GM19372 (cell line): Measurements from ENCODE around the gene DCTN3.

Experiments
- ATAC-seq: cut with Tn5 transposase; IDR thresholded peaks from one replicate; pipeline ENCODE4 v1.9.1; 2021; ENCODE audit warnings: mild to moderate bottlenecking, low read depth, moderate library complexity; ENCODE audit not compliant: unreplicated experiment

DCTN3 gene

DNA sequence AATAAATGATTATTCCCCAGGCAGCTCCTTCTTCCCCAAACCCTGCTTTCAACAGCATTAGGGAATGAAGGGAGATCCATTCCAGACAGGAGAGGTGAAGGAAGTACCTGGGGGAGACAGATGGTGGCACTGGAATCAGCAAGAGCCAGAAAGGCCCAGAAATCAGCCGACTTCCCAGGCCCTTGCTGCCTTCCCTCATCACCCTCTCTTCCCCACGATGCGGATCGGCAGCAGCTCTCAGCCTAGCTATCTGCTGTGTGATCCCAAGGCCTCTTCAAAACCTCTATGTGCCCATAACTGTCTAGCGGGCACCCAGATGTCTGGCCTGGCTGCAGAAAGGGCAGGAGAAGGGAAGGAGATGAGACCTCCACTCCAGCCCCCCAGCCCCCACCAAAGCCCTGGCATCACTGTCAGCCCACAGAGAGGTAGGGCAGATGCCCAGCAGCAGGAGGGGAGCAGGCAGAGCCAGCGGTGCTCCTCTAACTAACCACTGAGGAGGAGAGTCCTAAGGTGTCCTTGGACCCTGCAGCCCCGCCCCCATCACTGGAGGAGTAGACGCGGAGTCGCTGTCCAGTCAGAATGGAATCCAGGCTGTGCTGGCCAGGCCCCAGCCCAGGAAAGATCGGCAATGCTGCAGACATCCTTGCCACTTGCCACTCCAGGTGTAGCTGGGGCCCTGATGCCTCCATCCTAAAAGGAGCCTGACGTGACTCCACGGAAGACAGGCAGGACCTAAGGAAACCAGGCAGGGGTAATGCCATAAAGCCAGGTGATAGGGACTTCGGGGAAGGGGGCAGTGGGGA lies 43.5 kb downstream of the DCTN3 start:
- ATAC-seq: no peak

DNA sequence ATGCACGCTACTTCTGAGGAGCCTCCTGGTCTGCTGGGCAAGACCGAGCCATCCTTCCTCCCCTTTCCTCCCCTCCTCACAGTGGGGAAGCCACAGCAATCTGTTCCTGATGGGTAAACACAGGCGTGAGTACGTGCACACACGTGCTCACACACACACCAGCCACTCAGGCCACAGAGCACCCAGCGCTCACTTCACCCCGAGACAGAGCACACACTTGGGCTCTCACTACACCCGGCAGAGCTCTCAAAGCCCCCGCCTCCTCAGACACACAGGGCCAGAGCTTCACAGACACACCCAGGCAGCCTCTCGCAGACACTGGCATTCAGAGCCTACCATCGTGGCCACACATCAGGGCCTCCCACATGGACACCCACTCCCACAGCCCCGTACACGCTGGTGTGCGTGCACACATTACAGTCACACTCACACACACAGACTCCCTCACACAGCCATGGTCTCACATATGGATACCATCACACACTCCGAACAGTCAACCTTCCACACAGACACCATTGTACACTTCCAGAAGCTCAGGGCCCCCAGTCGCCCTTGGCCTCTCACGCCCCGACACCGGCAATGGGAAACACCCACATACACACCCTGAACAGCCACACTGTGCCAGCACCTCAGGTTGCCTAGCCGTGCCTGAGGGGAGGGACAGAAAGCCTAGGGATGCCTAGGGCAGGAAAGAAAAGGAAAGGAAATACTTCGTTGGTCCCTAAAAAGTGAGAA lies 44.3 kb downstream of the DCTN3 start:
- ATAC-seq: no peak

DNA sequence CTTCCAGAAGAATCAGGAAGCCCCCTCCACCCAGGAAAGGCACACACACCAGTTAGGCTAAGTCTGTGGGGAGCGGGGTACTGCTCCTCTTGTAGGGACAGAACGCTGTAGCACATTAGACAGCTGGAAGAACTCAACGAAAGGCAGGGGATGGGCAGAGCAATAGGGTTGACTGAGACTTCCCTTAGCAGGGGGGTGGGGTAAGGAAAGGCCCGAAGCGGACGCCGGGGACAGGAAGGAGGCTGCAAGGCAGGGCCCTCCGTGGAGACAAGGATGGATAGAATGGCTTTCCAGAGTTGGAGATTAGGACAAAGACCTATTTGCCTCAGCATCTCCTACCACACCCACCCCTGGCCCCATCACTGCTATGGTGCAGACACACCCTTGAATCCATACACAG lies 45.1 kb downstream of the DCTN3 start:
- no peak for ATAC-seq

DNA sequence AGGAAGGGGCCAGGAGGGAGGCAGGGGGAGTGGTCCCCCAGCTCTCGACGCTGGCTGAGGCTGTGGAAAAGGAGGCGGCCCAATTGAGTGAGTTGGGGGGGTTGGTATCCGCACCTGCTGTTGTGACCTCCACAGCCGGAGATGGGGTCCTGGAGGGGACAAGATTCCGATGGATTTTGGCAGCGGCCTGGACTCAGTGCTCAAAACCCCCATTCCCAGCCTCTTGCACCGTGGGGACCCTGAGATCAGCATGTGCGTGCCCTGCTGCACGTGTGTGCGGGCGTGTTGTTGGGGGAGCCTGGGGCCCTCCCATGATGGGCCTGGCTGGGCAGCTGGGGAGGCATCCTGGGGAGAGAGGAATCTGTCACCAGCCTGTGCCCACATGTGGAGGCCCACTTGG lies 45.7 kb downstream of the DCTN3 start:
- no peak for ATAC-seq

DNA sequence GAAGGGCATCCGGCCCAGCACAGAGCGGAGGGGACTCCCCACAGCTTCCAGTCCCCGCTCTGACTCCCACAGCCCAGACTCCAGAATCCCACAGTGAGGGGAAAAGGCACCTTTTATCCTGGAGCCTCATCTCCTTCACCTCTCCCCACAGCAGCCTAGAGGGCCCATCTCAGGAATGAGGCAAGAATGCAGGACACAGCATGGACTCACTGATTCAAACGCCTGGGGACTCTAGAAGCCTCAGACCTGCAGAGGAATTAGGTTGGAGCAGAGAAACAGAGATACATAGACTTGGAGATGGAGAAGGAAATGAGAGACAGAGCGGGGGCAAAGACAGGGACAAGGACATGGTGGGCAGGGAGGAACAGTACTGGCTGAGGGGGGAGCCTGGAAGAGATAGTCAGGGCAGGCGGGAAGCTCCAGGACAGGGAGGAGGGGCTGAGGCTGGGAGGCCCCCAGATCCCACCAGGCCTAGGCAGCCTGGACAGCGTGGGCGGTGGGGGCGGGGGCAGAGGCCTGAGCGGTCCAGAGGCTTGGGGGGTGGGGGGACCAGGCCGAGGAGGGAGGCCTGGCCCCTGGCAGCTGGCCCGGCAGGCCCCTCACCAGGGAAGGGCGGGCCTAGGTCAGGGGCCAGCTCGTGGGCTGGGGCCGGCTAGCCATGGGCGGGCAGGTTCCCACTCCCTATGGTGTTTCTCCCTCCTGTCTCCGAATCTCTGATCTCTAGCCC lies 46.5 kb downstream of the DCTN3 start:
- ATAC-seq: no peak

DNA sequence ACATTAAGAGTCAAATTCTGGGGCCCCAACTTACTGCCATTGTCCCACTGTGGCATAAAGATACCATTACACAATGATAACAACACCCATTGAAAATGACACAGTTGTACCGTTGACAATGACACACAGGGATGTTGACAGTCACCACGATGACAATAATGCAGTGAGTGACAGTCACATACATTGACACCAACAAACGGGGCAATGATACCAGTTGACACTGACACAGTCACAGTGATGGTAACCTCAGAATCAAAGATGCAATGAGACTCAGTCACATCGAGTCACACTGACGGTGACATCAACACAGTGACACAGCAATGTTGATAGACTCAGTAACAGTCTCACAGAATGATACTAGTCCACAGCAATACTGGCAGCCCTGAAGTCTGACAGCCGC lies 47.7 kb downstream of the DCTN3 start:
- no peak for ATAC-seq

DNA sequence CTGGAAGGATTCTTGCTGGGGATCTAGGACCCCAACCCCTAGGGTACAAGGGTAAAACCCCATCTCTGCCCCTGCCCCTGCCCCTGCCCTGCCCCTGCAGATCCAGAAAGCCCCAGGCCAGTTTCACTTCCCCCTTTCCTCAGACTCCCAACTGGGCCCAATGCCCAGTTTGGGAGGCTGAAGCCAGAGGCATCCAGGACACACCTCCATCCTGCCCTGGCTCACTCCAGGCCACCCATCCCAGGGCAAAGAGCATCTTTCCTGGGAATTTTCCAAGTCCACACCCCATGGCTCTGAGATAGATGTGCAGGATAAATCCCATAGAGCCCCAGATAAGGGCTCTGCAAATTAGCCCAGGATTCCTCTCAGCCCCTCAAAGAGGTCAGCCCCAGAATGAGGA lies 48.2 kb downstream of the DCTN3 start:
- no peak for ATAC-seq

DNA sequence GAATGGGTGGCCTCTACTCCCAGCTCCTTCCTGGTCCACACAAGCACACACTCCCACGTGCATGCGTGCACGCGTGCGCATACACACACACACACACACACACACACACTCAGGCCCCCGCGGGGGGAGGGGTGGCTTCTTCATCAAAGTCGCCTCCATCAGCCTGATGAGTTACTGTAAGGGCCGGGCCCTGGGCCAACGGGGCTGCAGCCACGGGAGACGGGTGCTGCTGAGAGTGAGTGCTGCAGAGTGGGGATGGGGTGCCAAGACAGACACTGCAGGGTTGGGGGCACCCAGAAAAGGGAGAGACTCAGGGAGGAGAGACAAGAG lies 48.8 kb downstream of the DCTN3 start:
- no peak for ATAC-seq

DNA sequence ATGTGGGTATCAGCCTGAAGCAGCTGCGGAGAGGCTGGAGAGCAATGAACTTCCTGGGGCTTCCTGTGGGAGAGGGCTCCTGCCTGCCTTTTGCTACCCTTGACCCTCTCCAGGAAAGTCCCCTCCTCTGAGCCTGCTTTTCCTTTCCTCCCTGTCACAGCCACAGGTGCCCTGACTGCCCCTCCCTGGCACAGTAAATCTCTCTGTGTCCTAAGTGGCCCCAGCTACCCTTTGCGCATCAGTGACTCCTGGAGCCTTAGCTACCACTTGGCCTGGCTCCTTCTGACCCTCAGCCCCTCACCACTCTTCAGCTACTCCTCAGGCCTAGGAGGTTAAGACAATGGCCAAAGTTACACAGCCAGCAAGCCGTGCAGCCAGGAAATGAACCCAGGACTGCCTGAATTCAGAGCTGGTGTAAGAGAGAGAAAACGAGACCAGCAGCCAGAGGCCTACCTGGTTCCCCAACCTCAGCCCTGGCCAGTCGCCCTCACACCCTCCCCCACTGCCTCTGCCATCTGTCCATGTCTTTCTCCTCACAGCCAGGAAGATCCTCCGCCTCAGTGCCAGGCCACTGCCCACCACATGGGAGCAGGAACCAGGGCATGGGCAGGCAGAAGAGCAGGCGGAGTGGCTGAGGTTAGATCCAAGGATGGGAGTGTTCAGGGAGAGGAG lies 49.4 kb downstream of the DCTN3 start:
- no peak for ATAC-seq

DNA sequence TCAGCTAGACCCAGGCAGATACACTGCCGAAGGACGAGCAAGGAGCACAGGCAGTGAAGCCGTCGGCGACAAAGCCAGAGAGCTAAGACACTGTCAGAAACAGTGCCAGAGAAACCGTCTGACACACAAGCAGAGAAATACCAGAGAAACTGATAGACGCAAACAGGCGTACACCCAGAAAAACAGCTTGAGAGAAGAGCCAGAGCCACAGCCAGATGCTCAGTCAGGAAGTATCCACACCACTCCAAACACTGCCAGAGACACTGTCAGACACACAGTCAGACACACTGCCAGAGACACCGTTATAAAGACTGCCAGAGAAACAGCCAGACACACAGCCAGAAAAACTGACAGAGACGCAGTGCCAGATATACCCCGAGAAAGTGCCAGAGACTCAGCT lies 49.9 kb downstream of the DCTN3 start:
- ATAC-seq: no peak

DNA sequence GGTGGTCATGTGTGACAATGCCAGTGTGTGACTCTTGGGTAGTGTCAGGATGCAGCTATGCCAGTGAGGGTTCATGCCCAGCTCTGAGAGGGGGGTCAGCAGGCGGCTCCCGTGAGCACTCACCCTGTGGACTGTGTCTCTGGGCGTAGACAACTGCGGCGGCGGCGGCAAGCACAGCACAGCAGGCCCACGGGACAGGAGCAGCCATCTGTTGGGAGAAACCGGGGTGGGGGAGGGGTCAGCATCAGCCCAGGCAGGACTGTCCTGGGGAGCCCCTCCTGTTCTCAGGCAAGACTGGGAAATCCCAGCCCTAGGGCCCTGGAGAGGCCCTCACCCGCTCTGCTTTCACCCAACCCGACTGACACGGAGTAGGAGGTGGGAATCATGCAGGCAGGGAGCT lies 51.5 kb downstream of the DCTN3 start:
- ATAC-seq: no peak

DNA sequence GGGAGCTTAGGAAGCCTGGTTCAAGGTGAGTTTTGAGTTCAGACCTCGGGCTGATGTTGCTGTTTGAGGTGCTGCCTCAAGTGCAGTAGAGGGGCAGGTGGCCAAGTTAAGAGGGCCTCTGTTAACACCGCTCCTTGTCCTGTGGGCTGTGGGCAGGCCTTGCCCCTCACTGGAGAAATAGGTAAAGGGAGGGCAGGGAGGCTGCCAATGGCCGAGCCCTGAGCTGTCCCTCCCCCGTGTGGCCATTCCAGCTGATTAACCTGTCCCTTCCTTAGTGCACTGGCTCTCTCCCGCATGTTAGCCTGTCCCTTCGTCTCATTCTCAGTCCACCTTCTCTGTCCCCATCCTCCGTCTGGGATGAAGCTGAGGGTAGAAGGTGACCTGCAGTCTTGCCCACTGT lies 52.2 kb downstream of the DCTN3 start:
- ATAC-seq: no peak

DNA sequence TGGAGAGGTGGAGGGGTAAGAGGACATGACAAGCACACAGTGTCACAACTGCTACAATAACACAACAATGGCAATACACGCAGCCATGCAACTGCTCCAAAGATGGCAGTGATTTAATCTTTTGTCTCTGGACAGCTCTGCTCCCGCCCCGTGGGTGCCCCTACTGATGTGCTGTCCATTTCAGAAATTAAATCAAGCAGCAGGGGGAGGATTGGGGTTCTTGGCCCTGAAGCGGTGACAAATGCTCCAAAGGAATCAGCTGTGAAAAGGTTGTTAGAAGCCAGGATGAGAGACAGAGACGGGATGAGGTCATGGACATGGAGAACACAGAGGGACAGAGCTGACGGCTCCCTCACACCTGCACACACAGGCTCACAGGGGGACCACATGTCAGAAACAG lies 53.3 kb downstream of the DCTN3 start:
- ATAC-seq: no peak

DNA sequence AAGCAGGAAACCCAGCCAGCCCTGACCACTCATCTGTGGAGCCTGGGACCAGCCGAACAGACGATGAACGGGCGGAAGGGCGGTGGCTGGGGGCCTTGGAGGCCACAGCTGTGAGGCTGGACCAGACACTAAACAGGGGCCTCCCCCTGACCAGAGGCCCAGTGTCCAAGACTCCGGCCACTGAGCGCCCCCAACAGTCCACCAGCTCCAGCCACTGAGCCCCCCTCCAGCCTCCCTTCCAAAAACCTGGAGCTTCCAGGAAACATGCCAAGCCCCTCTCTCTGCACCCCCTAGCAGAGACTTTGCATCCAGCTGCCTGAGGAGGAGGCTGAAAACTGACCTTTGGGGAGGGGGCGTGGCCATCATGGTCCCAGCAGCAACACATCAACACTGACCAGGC lies 54.0 kb downstream of the DCTN3 start:
- ATAC-seq: no peak

DNA sequence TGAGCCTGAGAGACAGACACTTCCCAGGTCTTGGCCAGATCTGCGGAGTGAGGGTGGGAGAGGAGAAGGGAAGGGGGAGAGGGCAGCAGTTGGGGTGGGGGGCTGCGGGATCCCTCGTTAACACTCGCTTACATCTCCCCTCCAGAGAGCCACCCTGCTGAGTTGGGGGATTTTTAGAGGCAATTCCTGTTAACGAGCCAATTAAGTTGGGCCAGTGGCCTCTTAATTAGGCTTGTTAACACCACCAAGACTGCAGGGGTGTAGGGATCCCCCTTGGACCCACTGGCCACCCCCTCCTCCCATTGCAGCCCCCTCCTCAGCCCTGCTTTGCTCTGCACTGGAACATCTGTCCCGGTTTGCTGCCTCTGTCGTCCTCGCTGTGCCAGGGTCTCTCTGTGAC lies 54.4 kb downstream of the DCTN3 start:
- ATAC-seq: no peak

DNA sequence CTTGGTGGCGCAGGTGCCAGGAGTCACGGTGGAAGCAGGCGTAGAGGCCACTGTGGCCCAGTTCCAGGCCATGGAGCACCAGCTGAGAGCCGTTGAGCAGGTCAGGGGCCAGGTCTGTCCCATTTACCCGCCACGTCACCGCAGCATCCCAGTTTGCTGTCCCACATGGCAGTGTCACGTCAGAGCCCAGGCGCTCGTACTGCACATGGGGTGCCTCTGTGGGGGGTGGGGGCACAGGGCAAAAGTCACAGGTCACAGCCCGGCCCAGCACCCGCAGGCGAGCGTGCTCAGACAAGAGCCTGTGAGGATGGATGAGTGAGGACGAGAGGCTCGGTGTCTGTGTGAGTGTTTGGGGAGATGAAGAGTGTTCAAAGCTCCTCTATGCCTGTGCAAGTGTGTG lies 55.7 kb downstream of the DCTN3 start:
- no peak for ATAC-seq
